ENCODE measurements around the gene BDH1. TPM values are rescaled to one million over a fixed set of nuclear protein-coding genes. Genes with fewer than 3 reads are reported as not detected.
"Not testable (repeated sequence)": the region's sequence is repeated elsewhere in the genome, so short reads cannot be mapped to it uniquely, and the experiment has no call there.

Gene BDH1, protein sequence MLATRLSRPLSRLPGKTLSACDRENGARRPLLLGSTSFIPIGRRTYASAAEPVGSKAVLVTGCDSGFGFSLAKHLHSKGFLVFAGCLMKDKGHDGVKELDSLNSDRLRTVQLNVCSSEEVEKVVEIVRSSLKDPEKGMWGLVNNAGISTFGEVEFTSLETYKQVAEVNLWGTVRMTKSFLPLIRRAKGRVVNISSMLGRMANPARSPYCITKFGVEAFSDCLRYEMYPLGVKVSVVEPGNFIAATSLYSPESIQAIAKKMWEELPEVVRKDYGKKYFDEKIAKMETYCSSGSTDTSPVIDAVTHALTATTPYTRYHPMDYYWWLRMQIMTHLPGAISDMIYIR
- total RNA-seq: 10 to 100 TPM; 18.7 to 19.6 TPM
- polyA plus RNA-seq (ENCODE audit: insufficient read length in 2 of 2): 10 to 100 TPM; 46.5 to 57.9 TPM
- long read RNA-seq, donor 1, transcript BDH1-202 (7 exons, 3,455 nt): major isoform, 8 of 14 reads
- long read RNA-seq, donor 1, partial matches to known transcripts: 0 of 14 reads
- long read RNA-seq, donor 1, other reads (novel, unspliced or antisense): 0 of 14 reads
- long read RNA-seq, donor 2, partial matches to known transcripts: 0 of 4 reads
- long read RNA-seq, donor 2, other reads (novel, unspliced or antisense): 0 of 4 reads
- long read RNA-seq, donor 3, partial matches to known transcripts: 0 of 4 reads
- long read RNA-seq, donor 3, other reads (novel, unspliced or antisense): 0 of 4 reads
- long read RNA-seq, donor 4, partial matches to known transcripts: 0 of 3 reads
- long read RNA-seq, donor 4, other reads (novel, unspliced or antisense): 0 of 3 reads

- under 1% methylated on average over 93 of the region's 96 CpGs for WGBS (ENCODE audit: insufficient coverage)
- Histone ChIP-seq H3K27ac (ENCODE audit: low read depth, low read length) (peak within 1 kb of the TSS; percentile 98), H3K9me3 (ENCODE audit: control insufficient read depth, insufficient read depth, low read length) (no peaks in the 10 kb centered on the region)
Observed at GRCh38 chr3:197555281-197556261, at the start of gene BDH1. BDH1 (minus strand) TSS chr3:197555968; CDS start chr3:197546443, 9,525 bp downstream.

DNA sequence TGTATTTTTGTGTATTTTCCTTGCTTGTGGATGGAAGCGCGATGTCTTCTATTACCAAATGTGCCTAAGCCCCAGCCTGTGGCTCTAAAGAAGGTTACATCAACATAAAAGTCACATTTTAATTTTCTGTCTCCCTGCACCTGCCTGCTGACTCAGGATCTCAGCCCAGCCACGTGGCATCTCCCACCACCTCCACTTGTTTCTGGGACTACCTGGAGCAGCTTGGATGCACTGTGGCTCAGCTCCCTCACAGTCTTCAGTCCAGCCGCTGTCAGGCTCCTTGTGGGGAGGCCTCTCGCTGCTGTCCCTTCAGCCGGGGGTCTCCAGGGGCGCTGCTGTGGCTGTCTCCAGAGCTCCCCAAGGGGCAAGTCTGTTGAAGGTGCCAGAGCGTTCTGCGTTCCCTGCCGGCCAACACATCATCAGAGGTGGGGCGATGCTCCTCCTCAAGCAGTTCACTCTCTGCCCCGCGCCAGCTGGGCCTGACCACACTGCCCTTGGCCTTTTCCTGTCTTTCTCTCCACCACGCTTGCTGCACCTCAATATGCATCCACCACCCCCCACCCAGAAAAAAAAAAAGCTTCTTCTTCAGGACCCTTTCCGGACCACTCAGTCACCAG is 47.7 kb upstream of the BDH1 start:
- H3K4me3 ChIP-seq (ENCODE audit: low read depth, low read length): no peak overlapping the region
- DNase-seq (ENCODE audit: low read depth in 4 of 6, low spot score in 6 of 6): no peak
- H3K27me3 ChIP-seq (ENCODE audit: control insufficient read depth, insufficient read depth, low read length): no peaks in the 10 kb centered on the region
- WGBS (ENCODE audit: insufficient coverage): 96% methylated on average over 13 of the region's 15 CpGs
- no peak overlapping the region for H3K27ac ChIP-seq (ENCODE audit: low read depth, low read length)
- H3K9me3 ChIP-seq (ENCODE audit: control insufficient read depth, insufficient read depth, low read length): no peaks in the 10 kb centered on the region
- H3K4me1 ChIP-seq (ENCODE audit: control insufficient read depth, insufficient read depth, low read length): peaks cover 12% of the 10 kb centered on the region
- H3K36me3 ChIP-seq (ENCODE audit: control insufficient read depth, insufficient read depth, low read length): peaks cover 46% of the 10 kb centered on the region

More at GRCh38 chr3:197555281-197556261, at the start of gene BDH1:
- peak in 5 of 6 donors; percentile 17 to 83 (median 32) for DNase-seq (ENCODE audit: low read depth in 4 of 6, low spot score in 6 of 6)
- no peaks in the 10 kb centered on the region for H3K27me3 ChIP-seq (ENCODE audit: control insufficient read depth, insufficient read depth, low read length)
- H3K4me3 ChIP-seq (ENCODE audit: low read depth, low read length): peak within 1 kb of the TSS; percentile 98
- H3K4me1 ChIP-seq (ENCODE audit: control insufficient read depth, insufficient read depth, low read length): peaks cover 19% of the 10 kb centered on the region
- peaks cover 4% of the 10 kb centered on the region for H3K36me3 ChIP-seq (ENCODE audit: control insufficient read depth, insufficient read depth, low read length)

DNA sequence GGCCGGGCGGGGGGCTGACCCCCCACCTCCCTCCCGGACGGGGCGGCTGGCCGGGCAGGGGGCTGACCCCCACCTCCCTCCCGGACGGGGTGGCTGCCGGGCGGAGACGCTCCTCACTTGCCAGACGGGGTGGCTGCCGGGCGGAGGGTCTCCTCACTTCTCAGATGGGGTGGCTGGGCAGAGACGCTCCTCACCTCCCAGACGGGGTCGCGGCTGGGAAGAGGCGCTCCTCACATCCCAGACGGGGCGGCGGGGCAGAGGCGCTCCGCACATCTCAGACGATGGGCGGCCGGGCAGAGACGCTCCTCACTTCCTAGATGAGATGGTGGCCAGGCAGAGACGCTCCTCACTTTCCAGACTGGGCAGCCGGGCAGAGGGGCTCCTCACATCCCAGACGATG is 46.6 kb upstream of the BDH1 start:
- not testable (repeated sequence) for DNase-seq (ENCODE audit: low read depth in 4 of 6, low spot score in 6 of 6); H3K27ac ChIP-seq (ENCODE audit: low read depth, low read length); H3K27me3 ChIP-seq (ENCODE audit: control insufficient read depth, insufficient read depth, low read length); H3K9me3 ChIP-seq (ENCODE audit: control insufficient read depth, insufficient read depth, low read length); H3K4me3 ChIP-seq (ENCODE audit: low read depth, low read length)
- H3K36me3 ChIP-seq (ENCODE audit: control insufficient read depth, insufficient read depth, low read length): peaks cover 43% of the 10 kb centered on the region
- WGBS (ENCODE audit: insufficient coverage): 94% methylated on average over 13 of the region's 31 CpGs
- peaks cover 12% of the 10 kb centered on the region for H3K4me1 ChIP-seq (ENCODE audit: control insufficient read depth, insufficient read depth, low read length)

GRCh38 chr3:197601566-197601840 is 45.7 kb upstream of the BDH1 start:
- no CpG with 5 or more reads among the region's 2 CpGs for whole genome bisulfite sequencing (ENCODE audit: insufficient coverage)
- Histone ChIP-seq H3K36me3 (ENCODE audit: control insufficient read depth, insufficient read depth, low read length) (peaks cover 35% of the 10 kb centered on the region), H3K4me1 (ENCODE audit: control insufficient read depth, insufficient read depth, low read length) (peaks cover 14% of the 10 kb centered on the region)
- not testable (repeated sequence) for DNase-seq (ENCODE audit: low read depth in 4 of 6, low spot score in 6 of 6); H3K27me3 ChIP-seq (ENCODE audit: control insufficient read depth, insufficient read depth, low read length); H3K27ac ChIP-seq (ENCODE audit: low read depth, low read length); H3K4me3 ChIP-seq (ENCODE audit: low read depth, low read length); H3K9me3 ChIP-seq (ENCODE audit: control insufficient read depth, insufficient read depth, low read length)

DNA sequence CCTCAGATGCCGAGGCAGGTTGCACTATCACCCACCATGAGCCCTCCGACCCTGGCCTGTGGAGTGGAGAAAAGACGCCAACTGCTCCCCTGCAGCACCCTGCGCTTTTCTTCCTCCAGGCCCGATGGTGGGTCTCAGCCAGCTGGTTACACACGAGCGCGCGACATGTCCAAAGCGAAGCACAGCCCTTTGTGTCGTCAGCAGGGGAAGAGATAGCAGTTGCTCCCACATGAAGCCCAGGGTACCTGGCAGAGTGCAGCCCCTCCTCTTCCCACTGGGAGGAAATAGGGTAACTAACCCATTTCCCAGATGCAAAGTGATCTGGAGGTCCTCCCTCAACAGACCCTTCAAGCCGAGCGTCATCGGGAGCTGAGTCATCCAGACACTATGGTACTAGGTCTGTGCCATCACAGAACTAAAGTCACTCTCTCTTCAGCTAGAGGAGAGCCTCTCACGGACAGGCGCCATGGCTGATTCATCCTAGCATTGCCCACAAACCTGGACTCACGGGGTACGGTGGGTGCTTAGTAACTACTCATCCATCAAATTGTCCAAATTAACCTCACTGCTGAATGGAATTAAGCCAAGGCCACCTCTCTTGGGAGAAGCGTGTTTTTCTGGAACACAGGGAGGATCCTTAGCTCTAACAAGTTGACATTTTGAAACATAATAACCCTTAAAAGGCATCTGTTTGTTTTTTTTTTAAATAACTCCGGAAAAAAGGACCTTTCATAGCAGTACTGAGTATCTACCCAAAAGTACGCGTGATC is 45.2 kb upstream of the BDH1 start:
- Histone ChIP-seq H3K36me3 (ENCODE audit: control insufficient read depth, insufficient read depth, low read length) (peaks cover 33% of the 10 kb centered on the region), H3K27ac (ENCODE audit: low read depth, low read length) (no peak overlapping the region), H3K4me3 (ENCODE audit: low read depth, low read length) (no peak overlapping the region), H3K4me1 (ENCODE audit: control insufficient read depth, insufficient read depth, low read length) (peaks cover 17% of the 10 kb centered on the region), H3K9me3 (ENCODE audit: control insufficient read depth, insufficient read depth, low read length) (no peaks in the 10 kb centered on the region), H3K27me3 (ENCODE audit: control insufficient read depth, insufficient read depth, low read length) (no peaks in the 10 kb centered on the region)
- no peak for DNase-seq (ENCODE audit: low read depth in 4 of 6, low spot score in 6 of 6)
- 89% methylated on average over 19 of the region's 22 CpGs for WGBS (ENCODE audit: insufficient coverage)

DNA sequence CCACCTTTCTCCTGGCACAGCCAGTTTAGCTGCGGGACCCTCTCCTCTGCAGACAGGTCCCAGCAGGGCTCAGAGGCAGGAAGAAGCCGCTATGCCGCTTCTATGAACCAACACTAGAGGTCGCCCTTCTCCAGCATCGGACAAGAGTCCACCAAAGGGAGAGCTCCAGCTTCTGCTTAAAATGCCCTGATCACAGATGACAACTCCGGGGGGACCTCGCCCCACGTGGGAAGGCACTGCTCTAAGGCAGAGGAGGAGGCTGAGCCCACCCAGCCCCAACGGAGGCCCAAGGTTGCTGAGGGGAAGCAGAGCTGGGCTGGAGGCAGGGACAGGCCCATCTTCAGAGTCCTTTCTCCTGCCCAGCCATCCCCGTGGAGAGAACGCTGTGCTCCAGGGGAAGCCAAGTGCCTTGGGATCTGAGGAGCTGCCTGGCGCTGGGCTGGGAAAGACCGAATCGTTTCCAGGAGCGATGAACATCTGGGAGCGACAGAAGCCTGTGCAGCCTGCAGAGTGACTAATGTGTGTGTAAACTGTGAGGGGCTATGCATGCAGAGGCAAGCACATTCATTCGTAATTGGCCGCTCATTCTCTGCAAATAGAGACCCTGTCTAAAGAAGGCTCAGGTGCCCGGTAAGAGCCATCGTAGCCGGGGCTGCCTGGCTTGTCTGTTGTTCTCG is 43.5 kb upstream of the BDH1 start:
- H3K27ac ChIP-seq (ENCODE audit: low read depth, low read length): no peak overlapping the region
- H3K36me3 ChIP-seq (ENCODE audit: control insufficient read depth, insufficient read depth, low read length): peaks cover 30% of the 10 kb centered on the region
- H3K27me3 ChIP-seq (ENCODE audit: control insufficient read depth, insufficient read depth, low read length): no peaks in the 10 kb centered on the region
- H3K4me3 ChIP-seq (ENCODE audit: low read depth, low read length): no peak overlapping the region
- WGBS (ENCODE audit: insufficient coverage): 8% methylated on average over 18 of the region's 22 CpGs
- peaks cover 21% of the 10 kb centered on the region for H3K4me1 ChIP-seq (ENCODE audit: control insufficient read depth, insufficient read depth, low read length)
- no peaks in the 10 kb centered on the region for H3K9me3 ChIP-seq (ENCODE audit: control insufficient read depth, insufficient read depth, low read length)
- peak; percentile 39 to 91 (median 58) for DNase-seq (ENCODE audit: low read depth in 4 of 6, low spot score in 6 of 6)

GRCh38 chr3:197598404-197598980 is 42.7 kb upstream of the BDH1 start:
- DNase-seq (ENCODE audit: low read depth in 4 of 6, low spot score in 6 of 6): no peak
- Histone ChIP-seq H3K4me1 (ENCODE audit: control insufficient read depth, insufficient read depth, low read length) (peaks cover 21% of the 10 kb centered on the region), H3K9me3 (ENCODE audit: control insufficient read depth, insufficient read depth, low read length) (no peaks in the 10 kb centered on the region), H3K27me3 (ENCODE audit: control insufficient read depth, insufficient read depth, low read length) (no peaks in the 10 kb centered on the region), H3K27ac (ENCODE audit: low read depth, low read length) (no peak overlapping the region), H3K4me3 (ENCODE audit: low read depth, low read length) (no peak overlapping the region), H3K36me3 (ENCODE audit: control insufficient read depth, insufficient read depth, low read length) (peaks cover 23% of the 10 kb centered on the region)
- 86% methylated on average over 10 of the region's 15 CpGs for WGBS (ENCODE audit: insufficient coverage)

DNA sequence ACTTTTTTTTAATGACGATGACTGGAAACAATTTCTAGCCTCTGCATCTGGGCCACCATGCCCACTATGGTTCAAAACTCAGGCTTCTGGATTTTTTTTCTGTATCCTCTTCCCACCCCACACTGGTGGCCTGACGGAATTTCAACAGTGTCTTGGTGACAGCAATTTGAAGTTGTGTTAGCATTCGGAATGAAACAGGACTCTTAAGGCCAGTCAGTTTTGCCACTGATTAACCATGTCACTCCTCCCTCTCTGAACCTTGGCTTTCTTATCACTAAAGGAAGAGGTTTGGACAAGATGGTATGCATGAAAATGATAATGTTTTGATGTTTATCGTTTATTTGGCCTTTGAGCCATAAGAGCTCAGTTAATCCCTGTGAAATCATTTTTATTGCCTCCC is 41.6 kb upstream of the BDH1 start:
- Histone ChIP-seq H3K9me3 (ENCODE audit: control insufficient read depth, insufficient read depth, low read length) (no peaks in the 10 kb centered on the region), H3K27ac (ENCODE audit: low read depth, low read length) (no peak overlapping the region), H3K4me3 (ENCODE audit: low read depth, low read length) (no peak overlapping the region), H3K27me3 (ENCODE audit: control insufficient read depth, insufficient read depth, low read length) (no peaks in the 10 kb centered on the region), H3K36me3 (ENCODE audit: control insufficient read depth, insufficient read depth, low read length) (peaks cover 13% of the 10 kb centered on the region), H3K4me1 (ENCODE audit: control insufficient read depth, insufficient read depth, low read length) (peaks cover 21% of the 10 kb centered on the region)
- DNase-seq (ENCODE audit: low read depth in 4 of 6, low spot score in 6 of 6): no peak
- 100% methylated on average over 1 of the region's 4 CpGs for WGBS (ENCODE audit: insufficient coverage)

Data from spinal cord (tissue), 10 donors.